RPMI8226 (cell line): ENCODE results near the gene HS6ST2.

Source experiments
- DNase-seq: peaks from one replicate; pipeline ENCODE4 v3.0.0-alpha.2; 2015

The HS6ST2 gene

GRCh38 chrX:132737743-132738142 lies 220.7 kb downstream of the HS6ST2 start:
- no peak for DNase-seq

DNA sequence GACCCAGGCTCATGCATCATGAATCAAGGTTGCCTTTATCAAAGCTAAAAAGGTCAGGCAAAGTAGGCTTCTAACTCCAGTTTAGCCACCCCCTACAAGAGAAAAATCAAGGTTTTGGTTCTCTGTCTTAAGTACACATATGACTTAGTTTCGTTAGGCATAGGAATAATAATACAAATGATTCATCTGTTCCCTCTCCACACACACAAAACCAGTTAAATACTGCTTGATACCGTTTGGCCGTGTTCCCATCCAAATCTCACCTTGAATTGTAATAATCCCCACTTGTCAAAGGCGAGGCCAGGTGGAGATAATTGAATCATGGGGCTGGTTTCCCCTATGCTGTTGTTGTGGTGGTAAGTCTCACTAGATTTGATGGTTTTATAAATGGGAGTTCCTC lies 226.2 kb downstream of the HS6ST2 start:
- DNase-seq, result no peak

DNA sequence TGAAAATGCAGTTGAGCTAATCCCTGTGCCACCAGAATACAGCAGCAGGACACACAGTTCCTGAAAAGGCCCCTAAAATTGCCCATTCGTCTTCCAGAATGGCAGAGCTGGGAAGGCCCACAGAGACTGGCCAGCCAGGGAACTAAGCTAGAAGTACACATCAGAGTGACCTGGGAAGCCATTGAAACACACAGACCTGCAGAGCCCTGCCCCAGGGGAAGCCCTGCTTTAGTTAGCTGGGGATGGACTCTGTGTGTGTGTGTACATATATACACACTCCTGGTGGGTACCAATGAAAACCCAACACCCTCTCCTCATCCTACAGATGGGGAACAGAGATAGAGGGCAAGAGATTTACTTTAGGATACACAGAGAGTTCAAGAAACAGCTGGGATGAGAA lies 227.7 kb downstream of the HS6ST2 start:
- DNase-seq, result no peak

DNA sequence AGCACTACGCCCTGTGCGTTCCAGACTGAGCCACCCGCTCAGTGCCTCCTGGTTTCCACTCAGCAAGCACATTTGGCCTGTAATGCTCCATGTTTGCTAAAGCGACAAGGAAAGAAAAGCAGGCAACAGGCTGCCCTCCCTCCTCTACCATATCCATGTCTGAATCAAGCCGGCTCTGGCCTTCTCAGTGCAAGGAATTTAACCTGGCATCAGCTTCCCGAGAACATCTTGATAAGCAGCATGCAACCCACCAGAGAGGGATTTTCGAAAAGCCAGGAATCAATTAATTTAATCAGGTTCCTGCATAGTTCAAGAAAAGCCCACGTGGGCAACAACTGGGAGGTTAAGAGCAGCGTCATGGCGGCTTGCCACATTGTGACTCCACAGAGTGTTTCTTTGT lies 228.2 kb downstream of the HS6ST2 start:
- no peak for DNase-seq

GRCh38 chrX:132728296-132728695 lies 230.1 kb downstream of the HS6ST2 start:
- no peak for DNase-seq

- no peak for DNase-seq
Measured at GRCh38 chrX:132718431-132718958, 239.9 kb downstream of the HS6ST2 start.

GRCh38 chrX:132716006-132716405 lies 242.4 kb downstream of the HS6ST2 start:
- no peak for DNase-seq

GRCh38 chrX:132714913-132715312 lies 243.5 kb downstream of the HS6ST2 start:
- no peak for DNase-seq

GRCh38 chrX:132712350-132712749 lies 246.1 kb downstream of the HS6ST2 start:
- DNase-seq, result no peak

- no peak for DNase-seq
Measured at GRCh38 chrX:132710656-132711155, 247.7 kb downstream of the HS6ST2 start.

GRCh38 chrX:132708529-132708928 lies 249.9 kb downstream of the HS6ST2 start:
- no peak for DNase-seq

- DNase-seq, result no peak
Measured at GRCh38 chrX:132704769-132705168, 253.7 kb downstream of the HS6ST2 start.

GRCh38 chrX:132694382-132694781 lies 264.0 kb downstream of the HS6ST2 start:
- no peak for DNase-seq

DNA sequence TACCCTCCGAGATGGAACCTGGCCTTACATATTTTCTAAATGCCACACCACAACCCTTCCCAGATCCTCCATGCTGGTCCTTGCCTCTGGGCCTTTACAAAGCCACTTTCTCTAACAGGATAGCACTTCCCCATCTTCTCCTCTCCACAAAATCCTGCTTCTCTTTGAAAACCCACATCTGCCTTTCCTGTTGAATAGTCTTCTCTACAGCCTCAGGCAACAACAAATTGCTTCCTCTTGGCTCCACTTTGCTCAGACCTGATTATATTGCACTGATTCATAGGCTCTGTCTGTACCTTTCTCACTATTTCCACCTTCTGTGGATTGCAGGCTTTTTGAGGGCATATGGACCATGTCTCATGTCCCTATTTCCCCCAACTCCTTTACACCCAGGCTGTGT lies 265.9 kb downstream of the HS6ST2 start:
- DNase-seq, result no peak

GRCh38 chrX:132692066-132692465 lies 266.4 kb downstream of the HS6ST2 start:
- no peak for DNase-seq

DNA sequence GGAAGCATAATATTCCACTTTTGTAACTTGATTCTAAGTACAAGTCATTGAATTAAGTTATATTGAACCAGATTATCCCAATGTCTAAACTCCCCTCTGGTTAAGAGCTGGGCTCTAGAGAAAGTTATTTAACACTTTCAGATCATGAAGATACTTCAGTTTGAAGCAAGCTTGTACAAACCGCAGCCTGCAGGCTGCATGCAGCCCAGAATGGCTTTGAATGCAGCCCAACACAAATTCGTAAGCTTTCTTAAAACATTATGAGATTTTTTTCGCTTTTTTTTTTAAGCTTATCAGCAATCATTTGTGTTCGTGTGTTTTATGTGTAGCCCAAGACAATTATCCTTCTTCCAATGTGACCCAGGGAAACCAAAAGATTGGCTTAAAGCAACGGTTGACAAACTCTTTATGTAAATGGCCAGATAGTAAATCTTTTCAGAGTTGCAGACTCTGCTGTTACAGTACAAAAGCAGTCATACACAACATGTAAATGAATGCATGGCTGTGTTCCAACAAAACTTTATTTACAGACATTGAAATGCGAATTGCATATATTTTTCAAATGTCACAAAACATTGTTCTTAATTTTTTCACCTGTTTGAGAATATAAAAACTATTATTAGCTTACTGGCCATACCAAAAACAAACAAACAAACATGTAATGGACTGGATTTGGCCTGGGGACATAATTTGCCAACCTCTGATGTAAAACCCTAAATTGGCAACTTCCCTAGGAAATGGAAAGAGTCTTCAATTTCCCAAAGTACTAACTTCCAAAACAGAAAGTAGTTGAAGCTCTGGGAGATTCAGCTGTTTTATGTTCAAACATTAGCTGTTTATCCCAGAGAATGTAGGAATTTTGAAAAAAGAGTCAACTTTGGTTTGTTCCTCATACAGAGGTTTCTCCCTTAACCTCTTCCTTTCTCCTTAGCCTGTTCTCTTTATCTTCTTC lies 268.5 kb downstream of the HS6ST2 start:
- no peak for DNase-seq

DNA sequence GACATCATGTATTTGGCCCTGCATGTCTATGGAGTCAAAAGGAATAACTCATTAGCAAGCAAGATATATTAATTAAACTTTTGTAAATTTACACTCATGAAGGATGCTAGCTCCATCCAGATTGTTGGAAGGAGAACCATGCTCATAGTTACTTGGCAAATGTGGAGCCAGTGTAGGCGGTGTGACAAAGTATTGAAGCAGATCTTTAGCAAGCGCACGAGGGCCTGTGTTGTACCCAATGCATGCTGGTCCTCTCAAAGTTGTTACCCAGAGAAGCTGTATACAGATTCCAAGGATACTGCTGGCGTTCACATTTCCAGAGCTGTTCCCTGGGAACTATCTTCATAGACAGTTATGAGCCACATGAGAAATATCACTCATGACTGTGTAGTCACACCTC lies 273.2 kb downstream of the HS6ST2 start:
- no peak for DNase-seq

GRCh38 chrX:132677233-132677716 lies 281.2 kb downstream of the HS6ST2 start:
- DNase-seq, result no peak

GRCh38 chrX:132676561-132677186 lies 281.8 kb downstream of the HS6ST2 start:
- DNase-seq, result no peak

- no peak for DNase-seq
Measured at GRCh38 chrX:132676102-132676501, 282.3 kb downstream of the HS6ST2 start.

DNA sequence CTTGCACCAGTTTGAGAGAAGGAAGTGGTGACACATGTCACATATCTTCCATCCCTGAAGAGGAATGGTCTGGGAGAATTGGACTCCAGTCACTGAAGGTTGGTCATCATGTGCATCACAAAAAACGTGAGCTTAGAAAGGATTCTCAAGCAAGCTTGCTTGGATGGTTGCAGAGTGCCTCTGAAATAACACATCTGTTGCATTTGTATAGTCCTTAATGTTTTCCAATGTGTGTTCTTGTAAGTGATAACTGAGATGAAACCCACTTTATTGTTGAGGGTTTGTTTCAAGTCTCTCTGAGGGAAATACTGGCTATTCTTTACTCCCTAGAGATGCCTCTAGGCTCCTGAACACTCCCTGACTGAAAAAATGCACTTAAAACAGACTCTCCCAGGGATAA lies 285.1 kb downstream of the HS6ST2 start:
- no peak for DNase-seq

- no peak for DNase-seq
Measured at GRCh38 chrX:132671229-132671641, 287.2 kb downstream of the HS6ST2 start.

GRCh38 chrX:132669142-132669541 lies 289.3 kb downstream of the HS6ST2 start:
- no peak for DNase-seq

- DNase-seq, result no peak
Measured at GRCh38 chrX:132668178-132668577, 290.3 kb downstream of the HS6ST2 start.
